PC-3 (cell line): ENCODE data around the gene NHSL1. TPM values are rescaled to one million over a fixed set of nuclear protein-coding genes. Genes with fewer than 3 reads are reported as not detected.

ENCODE experiments used
- ATAC-seq: fragments of 200-7000 bp; cut with Tn5 transposase; 2 replicates; pipeline ENCODE4 v1.9.1; 2020; ENCODE audit warnings: mild to moderate bottlenecking, moderate library complexity
- BruUV-seq: library from RNA; stranded (reverse); fragments of 400-500 nt; replicated peaks from 2 replicates; lab custom pipeline; 2021; lab: Mats Ljungman, UMichigan
- CTCF ChIA-PET: fragments of 300-600 bp; sonication (Branson Sonifier 250); formaldehyde crosslinking; loops from one replicate; lab custom pipeline; 2022; ENCODE audit warnings: antibody characterized with exemption; lab: Charles Lee
- POLR2A ChIA-PET: fragments of 300-600 bp; sonication (Branson Sonifier 250); formaldehyde crosslinking; loops from one replicate; lab custom pipeline; 2022; ENCODE audit warnings: antibody characterized with exemption; ENCODE audit not compliant: unreplicated experiment; lab: Charles Lee
- DNase-seq: peaks from one replicate; pipeline ENCODE4 v3.0.0-alpha.2; 2015
- H2AFZ ChIP-seq: fragments of 300-600 bp; sonication (generic); 2 replicates; pipeline ENCODE4 v1.6.0; 2016; ENCODE audit warnings: antibody characterized with exemption, low read length
- H3F3A ChIP-seq: fragments of 300-600 bp; sonication (generic); one replicate; pipeline ENCODE4 v1.6.0; 2017; ENCODE audit warnings: antibody characterized with exemption, low read length, control low read depth, mild to moderate bottlenecking; ENCODE audit not compliant: unreplicated experiment
- H3K27ac ChIP-seq: fragments of 300-600 bp; sonication (generic); 2 replicates; pipeline ENCODE4 v1.5.1; 2016; ENCODE audit warnings: mild to moderate bottlenecking, low read length
- H3K27me3 ChIP-seq: fragments of 300-600 bp; sonication (generic); 2 replicates; pipeline ENCODE4 v1.6.1; 2016; ENCODE audit warnings: low read length, mixed read lengths
- H3K36me3 ChIP-seq: fragments of 300-600 bp; sonication (generic); 2 replicates; pipeline ENCODE4 v1.6.1; 2016; ENCODE audit warnings: low read depth, mixed run types, low read length, mixed read lengths
- H3K4me1 ChIP-seq: fragments of 300-600 bp; sonication (generic); 2 replicates; pipeline ENCODE4 v1.5.1; 2016; ENCODE audit warnings: low read length; ENCODE audit not compliant: insufficient read depth
- H3K4me2 ChIP-seq: fragments of 300-600 bp; sonication (generic); 2 replicates; pipeline ENCODE4 v1.6.0; 2016; ENCODE audit warnings: low read length
- H3K4me3 ChIP-seq: fragments of 300-600 bp; sonication (generic); 2 replicates; pipeline ENCODE4 v1.5.1; 2016; ENCODE audit warnings: mild to moderate bottlenecking, low read length, mixed read lengths
- H3K79me2 ChIP-seq: fragments of 300-600 bp; sonication (generic); 2 replicates; pipeline ENCODE4 v1.6.1; 2017; ENCODE audit warnings: low read length, mixed read lengths
- H3K9ac ChIP-seq: fragments of 300-600 bp; sonication (generic); 2 replicates; pipeline ENCODE4 v1.6.0; 2016; ENCODE audit warnings: mild to moderate bottlenecking, low read length
- H3K9me2 ChIP-seq: fragments of 300-600 bp; sonication (generic); replicated peaks from 2 replicates; pipeline ENCODE4 v1.6.1; 2016; ENCODE audit warnings: mixed run types, low read length, mixed read lengths
- H3K9me3 ChIP-seq: fragments of 300-600 bp; sonication (generic); 2 replicates; pipeline ENCODE4 v1.6.1; 2016; ENCODE audit warnings: low read length, mixed read lengths
- H4K20me1 ChIP-seq: fragments of 300-600 bp; sonication (generic); 2 replicates; pipeline ENCODE4 v1.6.1; 2016; ENCODE audit warnings: low read length, mixed read lengths
- CTCF ChIP-seq: fragments of 300-600 bp; sonication (generic); conservative IDR thresholded peaks from 2 replicates; pipeline ENCODE4 v1.5.1; 2017; ENCODE audit warnings: antibody characterized with exemption, low read depth, mild to moderate bottlenecking, low read length
- EZH2 ChIP-seq: fragments of 300-600 bp; sonication (generic); IDR thresholded peaks from one replicate; pipeline ENCODE4 v1.6.1; 2017; ENCODE audit warnings: antibody characterized with exemption, mild to moderate bottlenecking, low read length; ENCODE audit not compliant: unreplicated experiment
- EZH2phosphoT487 ChIP-seq: fragments of 300-600 bp; sonication (generic); IDR thresholded peaks from 2 replicates; pipeline ENCODE4 v1.6.1; 2018; ENCODE audit warnings: mild to moderate bottlenecking, antibody characterized with exemption, low read length, borderline replicate concordance
- intact Hi-C: fragments of 100-400 bp; cut with micrococcal nuclease; formaldehyde crosslinking; loops from 2 replicates; pipeline ENCODE4 v1.9.0; 2023
- total RNA-seq: library from RNA; depleted of rRNA; stranded (reverse); fragments of >200 nt; gene quantifications from 2 replicates; pipeline ENCODE4 v1.2.3, GENCODE V29; 2014

Gene NHSL1
- total RNA-seq, 1 experiment from 2014 or later: 4.8 TPM

- no peak for DNase-seq
- Histone ChIP-seq H3K4me1 (peaks cover 21% of the 10 kb centered on the region), H3F3A (peaks cover 4% of the 10 kb centered on the region), H2AFZ (no peak overlapping the region), H3K27me3 (no peaks in the 10 kb centered on the region), H3K36me3 (no peaks in the 10 kb centered on the region), H3K4me3 (no peak overlapping the region), H3K9me2 (no peaks in the 10 kb centered on the region), H4K20me1 (no peaks in the 10 kb centered on the region), H3K27ac (no peak overlapping the region), H3K9me3 (no peaks in the 10 kb centered on the region), H3K79me2 (no peaks in the 10 kb centered on the region), H3K9ac (no peak overlapping the region), H3K4me2 (no peak overlapping the region)
- CTCF ChIA-PET: no interaction called here
- no TSS peak for BruUV-seq
- TF ChIP-seq EZH2phosphoT487: no peak
- TF ChIP-seq EZH2: no peak
- TF ChIP-seq CTCF: no peak
- ATAC-seq: no peak
- intact Hi-C loops: no loop called here
- POLR2A ChIA-PET: no interaction called here
These were observed 26.1 kb downstream of the NHSL1 start for GRCh38 chr6:138473144-138473543.

GRCh38 chr6:138468320-138469015 lies 30.8 kb downstream of the NHSL1 start:
- Histone ChIP-seq H3K79me2 (no peaks in the 10 kb centered on the region), H3K9me3 (no peaks in the 10 kb centered on the region), H3K9ac (peak overlapping the region; percentile 80), H3K27ac (peak overlapping the region; percentile 100), H2AFZ (no peak overlapping the region), H3K4me3 (peak overlapping the region; percentile 50; the same call in 1 of the 2 replicates), H3K9me2 (no peaks in the 10 kb centered on the region), H3K27me3 (no peaks in the 10 kb centered on the region), H3F3A (peaks cover 6% of the 10 kb centered on the region), H3K36me3 (no peaks in the 10 kb centered on the region), H3K4me1 (peaks cover 57% of the 10 kb centered on the region), H4K20me1 (no peaks in the 10 kb centered on the region), H3K4me2 (peak overlapping the region; percentile 78)
- DNase-seq (peak; percentile 86), ATAC-seq (peak; percentile 79)
- CTCF ChIA-PET: interaction anchor here (1.0 kb wide), 1 partner anchor 40 kb away, joined by 3 read pairs; no protein-coding TSS in a partner anchor
- POLR2A ChIA-PET: no interaction called here
- no peak for TF ChIP-seq EZH2phosphoT487
- no peak for TF ChIP-seq EZH2
- no peak for TF ChIP-seq CTCF
- intact Hi-C loops: loop anchor here (2.0 to 5.0 kb wide), 3 partner anchors 14 to 41 kb away; no protein-coding TSS in a partner anchor
- no TSS peak for BruUV-seq

GRCh38 chr6:138467901-138468300 lies 31.4 kb downstream of the NHSL1 start:
- Histone ChIP-seq H3K79me2 (no peaks in the 10 kb centered on the region), H3F3A (peaks cover 6% of the 10 kb centered on the region), H3K9me3 (no peaks in the 10 kb centered on the region), H2AFZ (no peak overlapping the region), H4K20me1 (no peaks in the 10 kb centered on the region), H3K27ac (peak overlapping the region; percentile 100), H3K4me3 (no peak overlapping the region), H3K36me3 (no peaks in the 10 kb centered on the region), H3K27me3 (no peaks in the 10 kb centered on the region), H3K4me2 (peak overlapping the region; percentile 78), H3K9me2 (no peaks in the 10 kb centered on the region), H3K4me1 (peaks cover 57% of the 10 kb centered on the region), H3K9ac (peak overlapping the region; percentile 80)
- DNase-seq: peak; percentile 68
- no peak for TF ChIP-seq CTCF
- TF ChIP-seq EZH2: no peak
- TF ChIP-seq EZH2phosphoT487: no peak
- no TSS peak for BruUV-seq
- no peak for ATAC-seq
- ChIA-PET CTCF (no interaction called here), POLR2A (no interaction called here)
- intact Hi-C loops: loop anchor here (2.0 to 5.0 kb wide), 3 partner anchors 13 to 41 kb away; no protein-coding TSS in a partner anchor
